ENCODE data around the gene HSD17B1.
A peak's percentile ranks its signal among the peaks of the same experiment; 100 is the strongest.
"Not testable (repeated sequence)": the region's sequence is repeated elsewhere in the genome, so short reads cannot be mapped to it uniquely, and the experiment has no call there.

The HSD17B1 gene

GRCh38 chr17:42548070-42548837 is 4.5 kb upstream of the HSD17B1 start:
- DNase-seq = peak; percentile 67 to 76

- no peak for DNase-seq
These were observed 3.5 kb upstream of the HSD17B1 start for GRCh38 chr17:42548993-42549755.

- DNase-seq = no peak
These were observed 567 bp downstream of the HSD17B1 start for GRCh38 chr17:42553161-42553818.

- DNase-seq = no peak
These were observed 1.1 kb downstream of the HSD17B1 start for GRCh38 chr17:42553866-42554249.

GRCh38 chr17:42554250-42555121 is 1.8 kb downstream of the HSD17B1 start:
- peak; percentile 62 to 65 for DNase-seq

- no peak for DNase-seq
These were observed 2.4 kb downstream of the HSD17B1 start for GRCh38 chr17:42555122-42555622.

- not testable (repeated sequence) for DNase-seq
These were observed 3.4 kb downstream of the HSD17B1 start for GRCh38 chr17:42555961-42556617.

GRCh38 chr17:42559075-42559474 is 6.4 kb downstream of the HSD17B1 start:
- no peak for DNase-seq

GRCh38 chr17:42560246-42560645 is 7.5 kb downstream of the HSD17B1 start:
- DNase-seq = no peak

GRCh38 chr17:42561897-42562387 is 9.2 kb downstream of the HSD17B1 start, which contains the start of gene COASY:
COASY (plus strand) TSS chr17:42562148; CDS start chr17:42562623, 475 bp downstream.
- peak; percentile 91 to 94 for DNase-seq

- DNase-seq = no peak
These were observed 9.8 kb downstream of the HSD17B1 start for GRCh38 chr17:42562388-42563142.

- no peak for DNase-seq
These were observed 10.4 kb downstream of the HSD17B1 start for GRCh38 chr17:42563143-42563509.

GRCh38 chr17:42563543-42563942 is 10.8 kb downstream of the HSD17B1 start:
- DNase-seq = no peak

GRCh38 chr17:42563950-42564349 is 11.2 kb downstream of the HSD17B1 start:
- DNase-seq = no peak

GRCh38 chr17:42564815-42565522 is 12.2 kb downstream of the HSD17B1 start:
- DNase-seq = no peak

- no peak for DNase-seq
These were observed 12.9 kb downstream of the HSD17B1 start for GRCh38 chr17:42565523-42566214.

GRCh38 chr17:42566215-42566882 is 13.6 kb downstream of the HSD17B1 start:
- DNase-seq = no peak

- peak; percentile 89 to 92 for DNase-seq
These were observed 14.3 kb downstream of the HSD17B1 start, which contains the start of gene MLX for GRCh38 chr17:42566883-42567573. MLX (plus strand) TSS chr17:42567100; CDS start chr17:42567125, 25 bp downstream.

Data from stimulated activated CD4-positive, alpha-beta T cell treated with anti-CD3 and anti-CD28 coated beads, Interleukin-2, amount 100 ng/mL, for 48 hours (primary cell).